IMR-90 (cell line): ENCODE results near the gene BTBD9. TPM values are rescaled to one million over a fixed set of nuclear protein-coding genes. Genes with fewer than 3 reads are reported as not detected.

Experiments
- ATAC-seq: fragments of 200-7000 bp; cut with Tn5 transposase; 2 replicates; pipeline ENCODE4 v1.9.1; 2020; ENCODE audit warnings: low read depth, mild to moderate bottlenecking, moderate library complexity
- BruUV-seq: library from RNA; stranded (reverse); fragments of 400-500 nt; replicated peaks from 2 replicates; lab custom pipeline; 2021; lab: Mats Ljungman, UMichigan
- CTCF ChIA-PET: fragments of 300-600 bp; formaldehyde crosslinking; extraction: SDS; loops from one replicate; lab custom pipeline; 2021; ENCODE audit warnings: antibody characterized with exemption; lab: Yijun Ruan, JAX
- POLR2A ChIA-PET: fragments of 300-600 bp; sonication (Branson Sonifier 250); formaldehyde crosslinking; loops from one replicate; lab custom pipeline; 2022; ENCODE audit warnings: antibody characterized with exemption; ENCODE audit not compliant: unreplicated experiment; lab: Charles Lee
- DNase-seq: peaks from one replicate; pipeline ENCODE4 v3.0.0; 2013
- H2AFZ ChIP-seq: replicated peaks from 2 replicates; pipeline ENCODE3; 2013; ENCODE audit warnings: low read length, mild to moderate bottlenecking; ENCODE audit not compliant: poor library complexity
- H2AK5ac ChIP-seq: 2 replicates; pipeline ENCODE4 v1.6.1; 2013; ENCODE audit warnings: low read depth, low read length, inconsistent platforms
- H2AK9ac ChIP-seq: replicated peaks from 2 replicates; pipeline ENCODE3; 2013; ENCODE audit warnings: mild to moderate bottlenecking, low read depth, low read length, moderate library complexity; ENCODE audit not compliant: poor library complexity
- H2BK120ac ChIP-seq: 2 replicates; pipeline ENCODE4 v1.6.1; 2013; ENCODE audit warnings: low read depth, low read length, inconsistent platforms
- H2BK15ac ChIP-seq: 3 replicates; pipeline ENCODE4 v1.6.1; 2013; ENCODE audit warnings: low read depth, low read length, inconsistent platforms
- H2BK20ac ChIP-seq: 2 replicates; pipeline ENCODE4 v1.6.1; 2013; ENCODE audit warnings: low read depth, mild to moderate bottlenecking, inconsistent platforms, low read length, moderate library complexity
- H2BK5ac ChIP-seq: 2 replicates; pipeline ENCODE4 v1.6.1; 2013; ENCODE audit warnings: mild to moderate bottlenecking, low read depth, low read length, inconsistent platforms; ENCODE audit not compliant: poor library complexity, severe bottlenecking
- H3K14ac ChIP-seq: replicated peaks from 2 replicates; pipeline ENCODE4 v1.6.1; 2013; ENCODE audit warnings: low read depth, low read length, inconsistent platforms
- H3K18ac ChIP-seq: 2 replicates; pipeline ENCODE4 v1.6.1; 2013; ENCODE audit warnings: low read depth, low read length, control low read depth
- H3K23ac ChIP-seq: 2 replicates; pipeline ENCODE4 v1.6.1; 2013; ENCODE audit warnings: low read depth, low read length, inconsistent platforms
- H3K27ac ChIP-seq: 2 replicates; pipeline ENCODE4 v1.5.1; 2013; ENCODE audit warnings: mild to moderate bottlenecking, control low read depth, low read length; ENCODE audit not compliant: insufficient read depth
- H3K27me3 ChIP-seq: 2 replicates; pipeline ENCODE4 v1.6.1; 2013; ENCODE audit warnings: low read length; ENCODE audit not compliant: control insufficient read depth, insufficient read depth
- H3K36me3 ChIP-seq: 2 replicates; pipeline ENCODE4 v1.6.1; 2013; ENCODE audit warnings: low read length, mixed read lengths; ENCODE audit not compliant: control insufficient read depth, insufficient read depth
- H3K4ac ChIP-seq: 2 replicates; pipeline ENCODE4 v1.6.1; 2013; ENCODE audit warnings: low read depth, low read length, inconsistent platforms
- H3K4me1 ChIP-seq: 2 replicates; pipeline ENCODE4 v1.6.1; 2013; ENCODE audit warnings: low read length, mixed read lengths; ENCODE audit not compliant: control insufficient read depth, insufficient read depth
- H3K4me2 ChIP-seq: 2 replicates; pipeline ENCODE4 v1.6.1; 2013; ENCODE audit warnings: low read depth, mild to moderate bottlenecking, control low read depth, low read length, moderate library complexity
- H3K4me3 ChIP-seq: 2 replicates; pipeline ENCODE4 v1.5.1; 2013; ENCODE audit warnings: low read depth, mild to moderate bottlenecking, control low read depth, low read length, moderate library complexity; ENCODE audit not compliant: insufficient read depth
- H3K56ac ChIP-seq: 2 replicates; pipeline ENCODE4 v1.6.1; 2013; ENCODE audit warnings: low read length, inconsistent platforms; ENCODE audit not compliant: insufficient read depth; ENCODE audit errors: extremely low read depth
- H3K79me1 ChIP-seq, 2 experiments: 2 replicates each; pipeline ENCODE4 v1.6.1; 2013; ENCODE audit warnings: low read length in 2 of 2, inconsistent platforms in 1 of 2, low read depth in 1 of 2
- H3K9ac ChIP-seq: 2 replicates; pipeline ENCODE4 v1.6.1; 2013; ENCODE audit warnings: low read depth, low read length, control low read depth
- H3K9me1 ChIP-seq: 2 replicates; pipeline ENCODE4 v1.6.1; 2013; ENCODE audit warnings: low read length, inconsistent platforms; ENCODE audit not compliant: insufficient read depth
- H3K9me3 ChIP-seq: 2 replicates; pipeline ENCODE4 v1.6.1; 2013; ENCODE audit warnings: low read length; ENCODE audit not compliant: control insufficient read depth, insufficient read depth
- H4K20me1 ChIP-seq: 2 replicates; pipeline ENCODE4 v1.6.1; 2013; ENCODE audit warnings: low read length, inconsistent platforms; ENCODE audit not compliant: insufficient read depth
- H4K5ac ChIP-seq: 2 replicates; pipeline ENCODE4 v1.6.1; 2013; ENCODE audit warnings: mild to moderate bottlenecking, low read depth, low read length, control low read depth
- H4K8ac ChIP-seq, 2 experiments: 2 replicates each; pipeline ENCODE4 v1.6.1; 2013; ENCODE audit warnings: low read depth in 2 of 2, low read length in 2 of 2, control low read depth in 1 of 2, inconsistent platforms in 1 of 2
- H4K91ac ChIP-seq: 2 replicates; pipeline ENCODE4 v1.6.1; 2013; ENCODE audit warnings: low read depth, low read length, inconsistent platforms; ENCODE audit not compliant: insufficient read depth
- BHLHE40 ChIP-seq: fragments of 150-350 bp; IDR thresholded peaks from 2 replicates; pipeline ENCODE4 v1.6.1; 2016; ENCODE audit warnings: mild to moderate bottlenecking, low read depth, low read length
- CHD1 ChIP-seq: IDR thresholded peaks from 2 replicates; pipeline ENCODE4 v1.6.1; 2012; ENCODE audit warnings: low read depth, low read length, improper control_type of control experiment
- CTCF ChIP-seq: conservative IDR thresholded peaks from 2 replicates; pipeline ENCODE4 v1.5.1; 2012; ENCODE audit warnings: mild to moderate bottlenecking, low read depth, low read length, improper control_type of control experiment
- NFE2L2 ChIP-seq: fragments of 150-350 bp; IDR thresholded peaks from 2 replicates; pipeline ENCODE4 v1.6.1; 2016; ENCODE audit warnings: low read depth, mild to moderate bottlenecking, low read length
- RCOR1 ChIP-seq: IDR thresholded peaks from 2 replicates; pipeline ENCODE4 v1.6.1; 2012; ENCODE audit warnings: mild to moderate bottlenecking, low read length, improper control_type of control experiment; ENCODE audit not compliant: insufficient replicate concordance
- RFX5 ChIP-seq: IDR thresholded peaks from 2 replicates; pipeline ENCODE4 v1.8.0; 2012; ENCODE audit warnings: low read depth, mild to moderate bottlenecking, low read length, moderate library complexity
- SMC3 ChIP-seq: fragments of 150-350 bp; IDR thresholded peaks from 2 replicates; pipeline ENCODE4 v1.6.1; 2016; ENCODE audit warnings: low read depth, mild to moderate bottlenecking, antibody characterized with exemption, low read length, moderate library complexity
- WGBS, 2 experiments: methylation state at CpG; one replicate each; pipeline versions ENCODE4 v1.1.5 to v1.1.7; 2013; ENCODE audit warnings: missing lambda C conversion rate in 2 of 2; ENCODE audit not compliant: insufficient read length in 1 of 2; ENCODE audit errors: extremely low coverage in 2 of 2; 5-methylcytosine and 5-hydroxymethylcytosine counted together
- dilution Hi-C: fragments of 300-500 bp; cut with HindIII; formaldehyde crosslinking; loops from one replicate; pipeline ENCODE4 v1.14.3; 2018; ENCODE audit warnings: low sequenced_read_pairs; ENCODE audit not compliant: unreplicated experiment
- in situ Hi-C: fragments of 300-500 bp; cut with MboI; formaldehyde crosslinking; loops from 3 replicates; pipeline ENCODE4 v1.14.3; 2019; ENCODE audit warnings: low sequenced_read_pairs, inconsistent platforms, mixed read lengths
- intact Hi-C: fragments of 100-400 bp; cut with micrococcal nuclease; formaldehyde crosslinking; loops from 2 replicates; pipeline ENCODE4 v1.10.0; 2022
- polyA plus RNA-seq, 3 experiments: library from polyadenylated mRNA; depleted of rRNA; stranded (reverse); fragments of >200 nt; gene quantifications; 2 replicates each; pipeline ENCODE4 v1.2.3, GENCODE V29; 2012; ENCODE audit warnings: low replicate concordance in 1 of 3
- total RNA-seq: library from RNA; depleted of rRNA; stranded (reverse); fragments of >200 nt; gene quantifications from 2 replicates; pipeline ENCODE4 v1.2.3, GENCODE V29; 2012

BTBD9 gene
- total and polyA plus RNA-seq, 2 of the 4 experiments (the other 2 are of a cell fraction), result 4.1 to 22.0 TPM

GRCh38 chr6:38185752-38186151 is 454.0 kb downstream of the BTBD9 start:
- no peak for DNase-seq
- H3K4me1 ChIP-seq, result no peaks in the 10 kb centered on the region
- H2BK20ac ChIP-seq, result no peak overlapping the region
- TF ChIP-seq SMC3, result no peak
- TF ChIP-seq CHD1, result no peak
- TF ChIP-seq BHLHE40, result no peak
- TF ChIP-seq CTCF, result no peak
- no peak for TF ChIP-seq RCOR1
- TF ChIP-seq RFX5, result no peak
- no peak for TF ChIP-seq NFE2L2
- H3K56ac ChIP-seq, result no peak overlapping the region
- H3K27me3 ChIP-seq, result no peaks in the 10 kb centered on the region
- no peaks in the 10 kb centered on the region for H3K9me3 ChIP-seq
- no peak overlapping the region for H3K4ac ChIP-seq
- no TSS peak for BruUV-seq
- peak overlapping the region; percentile 80 for H2AK9ac ChIP-seq
- H4K8ac ChIP-seq, result no peak overlapping the region
- ChIA-PET POLR2A (no interaction called here), CTCF (no interaction called here)
- no peak overlapping the region; the same call in 1 of the 2 replicates for H3K23ac ChIP-seq
- H2AK5ac ChIP-seq, result no peak overlapping the region
- in situ Hi-C loops (no loop called here), dilution Hi-C loops (no loop called here), intact Hi-C loops (no loop called here)
- H3K36me3 ChIP-seq, result peaks cover 2% of the 10 kb centered on the region; the same call in 1 of the 2 replicates
- no peak overlapping the region for H3K27ac ChIP-seq
- no peak overlapping the region for H3K9ac ChIP-seq
- H3K9me1 ChIP-seq, result peaks cover 7% of the 10 kb centered on the region
- no peak overlapping the region for H4K91ac ChIP-seq
- H3K79me1 ChIP-seq, result no peaks in the 10 kb centered on the region; a peak in 1 of 4 replicates
- H3K4me3 ChIP-seq, result no peak overlapping the region
- no peak overlapping the region for H4K5ac ChIP-seq
- H3K18ac ChIP-seq, result no peak overlapping the region
- H3K4me2 ChIP-seq, result no peak overlapping the region
- no peak overlapping the region for H2AFZ ChIP-seq
- H2BK5ac ChIP-seq, result no peak overlapping the region
- no peaks in the 10 kb centered on the region; the same call in 1 of the 2 replicates for H4K20me1 ChIP-seq
- 0 out of 2 replicates have a peak overlapping the region, but pooled peaks have one; percentile 14 for H3K14ac ChIP-seq
- no peak overlapping the region for H2BK15ac ChIP-seq
- H2BK120ac ChIP-seq, result no peak overlapping the region
- no peak for ATAC-seq
- 80% methylated on average over 1 of the region's 8 CpGs; no CpG with 5 or more reads in 1 of the 2 experiments for WGBS, 2 experiments
